ENCODE results near the gene CDH4.

GRCh38 chr20:61236713-61237112 lies 15.3 kb upstream of the CDH4 start:
- TF ChIP-seq POLR2AphosphoS5 (IDR thresholded peaks at IDR 0.05; ENCODE audit: low read depth, low read length) (no peak), SIN3A (IDR thresholded peaks at IDR 0.05; ENCODE audit: borderline replicate concordance, insufficient read depth, low read length) (no peak), REST (IDR thresholded peaks at IDR 0.05; ENCODE audit: insufficient read depth in 1 of 2, low read depth in 2 of 2, low read length in 2 of 2) (no peak), TAF1 (IDR thresholded peaks at IDR 0.05; ENCODE audit: borderline replicate concordance, insufficient read depth, low read length) (no peak), FOXP2 (optimal IDR thresholded peaks at IDR 0.05; ENCODE audit: borderline replicate concordance, extremely low read depth, extremely low read length, insufficient read depth) (no peak)

All from PFSK-1 (cell line).